SK-N-MC (cell line): ENCODE results near the gene NT5DC3.
"Not testable (repeated sequence)": the region's sequence is repeated elsewhere in the genome, so short reads cannot be mapped to it uniquely, and the experiment has no call there.

ENCODE experiments used
- DNase-seq: peaks from one replicate; pipeline ENCODE4 v3.0.0-alpha.2; 2011; ENCODE audit warnings: low read depth, low spot score
- H3K27ac ChIP-seq: fragments of 200-600 bp; sonication (generic); 2 replicates; pipeline ENCODE4 v1.5.1; 2016; ENCODE audit warnings: mixed run types
- H3K36me3 ChIP-seq: fragments of 200-600 bp; sonication (generic); 2 replicates; pipeline ENCODE4 v1.6.1; 2017; ENCODE audit warnings: antibody characterized with exemption, low read length, mixed read lengths; ENCODE audit not compliant: insufficient read depth
- H3K4me3 ChIP-seq: fragments of 200-600 bp; sonication (generic); 2 replicates; pipeline ENCODE4 v1.5.1; 2016
- H3K9ac ChIP-seq: fragments of 200-600 bp; sonication (generic); 2 replicates; pipeline ENCODE4 v1.8.0; 2017; ENCODE audit warnings: mixed run types, mixed read lengths; ENCODE audit not compliant: insufficient read length
- H3K9me3 ChIP-seq: fragments of 200-600 bp; sonication (generic); 2 replicates; pipeline ENCODE4 v1.6.1; 2017; ENCODE audit warnings: low read depth, mild to moderate bottlenecking, antibody characterized with exemption, low read length, moderate library complexity, mixed read lengths
- EZH2 ChIP-seq: fragments of 200-600 bp; sonication (generic); IDR thresholded peaks from one replicate; pipeline ENCODE4 v1.6.1; 2017; ENCODE audit warnings: antibody characterized with exemption
- FOXP2 ChIP-seq: optimal IDR thresholded peaks from 2 replicates; pipeline ENCODE3; 2011; ENCODE audit warnings: mild to moderate bottlenecking, moderate library complexity; ENCODE audit not compliant: insufficient read depth; ENCODE audit errors: extremely low read length, control extremely low read depth
- POLR2AphosphoS5 ChIP-seq: IDR thresholded peaks from 2 replicates; pipeline ENCODE4 v1.6.1; 2012; ENCODE audit warnings: mild to moderate bottlenecking, low read depth, low read length, borderline replicate concordance

Gene NT5DC3

DNA sequence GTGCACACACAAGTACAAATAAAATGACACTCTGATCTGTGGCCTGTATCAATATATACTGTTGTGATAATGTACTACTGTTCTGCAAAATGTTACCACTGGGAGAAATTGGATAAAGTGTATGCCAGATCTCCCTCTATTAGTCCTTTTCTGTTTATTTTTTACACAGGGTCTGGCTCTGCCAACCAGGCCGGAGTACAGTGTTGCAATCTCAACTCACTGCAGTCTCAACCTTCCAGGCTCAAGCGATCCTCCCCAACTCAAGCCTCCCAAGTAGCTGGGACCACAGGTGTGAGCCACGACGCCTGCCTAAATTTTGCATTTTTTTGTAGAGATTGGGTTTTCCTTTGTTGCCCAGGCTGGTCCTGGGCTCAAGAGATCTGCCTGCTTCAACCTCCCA, 1.9 kb downstream of the NT5DC3 start:
- no peak for DNase-seq
- Histone ChIP-seq H3K9ac (no peak overlapping the region), H3K27ac (no peak overlapping the region), H3K9me3 (no peaks in the 10 kb centered on the region), H3K4me3 (no peak overlapping the region), H3K36me3 (no peaks in the 10 kb centered on the region; the same call in 1 of the 2 replicates)
- TF ChIP-seq FOXP2 = no peak
- no peak for TF ChIP-seq POLR2AphosphoS5
- TF ChIP-seq EZH2 = no peak

DNA sequence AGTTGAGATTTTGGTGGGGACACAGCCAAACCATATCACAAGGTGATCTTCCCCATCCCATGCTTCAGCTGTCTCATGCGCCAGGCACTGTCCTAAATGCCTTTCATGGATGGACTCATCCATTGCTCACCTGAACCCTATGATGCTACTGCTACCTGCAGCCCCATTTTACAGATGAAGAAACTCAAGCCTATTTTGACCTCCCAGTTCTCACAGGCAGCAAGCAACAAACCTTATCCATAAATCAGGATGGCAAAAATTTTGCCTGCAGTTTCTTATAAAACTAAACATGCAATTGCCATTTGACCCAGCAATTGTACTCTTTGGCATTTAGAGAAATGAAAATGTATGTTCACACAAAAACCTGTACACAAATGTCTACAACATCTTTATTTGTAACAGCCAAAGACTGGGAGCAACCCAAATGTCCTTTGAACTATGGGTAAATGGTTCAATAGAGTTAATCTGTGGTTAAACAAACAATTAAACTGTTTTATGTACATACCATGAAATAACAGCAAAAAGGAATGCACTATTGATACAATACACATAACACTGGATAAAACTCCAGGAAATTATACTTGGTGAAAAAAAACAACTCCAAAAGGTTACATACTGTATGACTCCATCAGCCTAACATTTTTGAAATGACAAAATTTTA, 2.6 kb downstream of the NT5DC3 start:
- H3K36me3 ChIP-seq = no peaks in the 10 kb centered on the region; the same call in 1 of the 2 replicates
- H3K9me3 ChIP-seq = no peaks in the 10 kb centered on the region
- H3K27ac ChIP-seq = no peak overlapping the region
- no peak for TF ChIP-seq POLR2AphosphoS5
- TF ChIP-seq EZH2 = no peak
- TF ChIP-seq FOXP2 = no peak
- no peak overlapping the region for H3K4me3 ChIP-seq
- no peak for DNase-seq
- H3K9ac ChIP-seq = no peak overlapping the region

DNA sequence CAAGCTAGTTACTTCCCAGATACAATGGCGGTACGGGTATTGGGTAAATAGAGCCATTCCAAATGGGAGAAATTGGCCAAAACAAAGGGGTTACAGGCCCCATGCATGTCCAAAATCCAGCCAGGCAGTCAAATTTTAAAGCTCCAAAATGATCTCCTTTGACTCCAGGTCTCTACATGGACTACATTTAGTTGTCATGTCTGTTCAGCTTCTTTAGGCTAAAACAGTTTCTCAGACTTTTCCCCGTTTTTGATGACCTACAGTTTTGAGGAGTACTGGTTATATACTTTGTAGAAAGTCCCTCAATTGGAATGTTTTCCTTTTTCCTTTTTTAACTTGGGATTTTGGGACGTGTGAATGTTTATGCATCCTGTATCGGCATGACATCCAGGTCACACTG, 4.7 kb downstream of the NT5DC3 start:
- H3K27ac ChIP-seq = no peak overlapping the region
- H3K36me3 ChIP-seq = no peaks in the 10 kb centered on the region; the same call in 1 of the 2 replicates
- no peak for DNase-seq
- no peaks in the 10 kb centered on the region for H3K9me3 ChIP-seq
- H3K9ac ChIP-seq = no peak overlapping the region
- no peak for TF ChIP-seq EZH2
- TF ChIP-seq POLR2AphosphoS5 = no peak
- TF ChIP-seq FOXP2 = no peak
- no peak overlapping the region for H3K4me3 ChIP-seq

DNA sequence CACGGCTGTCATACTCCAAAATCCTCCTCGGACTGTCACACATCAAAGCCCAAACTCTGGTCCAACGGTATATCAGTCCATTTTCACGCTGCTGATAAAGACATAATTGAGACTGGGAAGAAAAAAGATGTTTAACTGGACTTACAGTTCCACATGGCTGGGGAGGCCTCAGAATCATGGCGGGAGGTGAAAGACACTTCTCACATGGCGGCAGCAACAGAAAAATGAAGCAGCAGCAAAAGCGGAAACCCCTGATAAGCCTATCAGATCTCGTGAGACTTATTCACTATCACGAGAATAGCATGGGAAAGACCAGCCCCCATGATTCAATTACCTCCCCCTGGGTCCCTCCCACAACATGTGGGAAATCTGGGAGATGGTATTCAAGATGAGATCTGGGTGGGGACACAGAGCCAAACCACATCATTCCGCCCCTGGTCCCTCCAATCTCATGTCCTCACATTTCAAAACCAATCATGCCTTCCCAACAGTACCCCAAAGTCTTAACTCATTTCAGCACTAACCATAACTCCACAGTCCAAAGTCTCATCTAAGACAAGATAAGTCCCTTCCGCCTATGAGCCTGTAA, 5.2 kb downstream of the NT5DC3 start:
- H3K4me3 ChIP-seq, H3K9me3 ChIP-seq, H3K9ac ChIP-seq, H3K36me3 ChIP-seq, DNase-seq, H3K27ac ChIP-seq: not testable (repeated sequence)

DNA sequence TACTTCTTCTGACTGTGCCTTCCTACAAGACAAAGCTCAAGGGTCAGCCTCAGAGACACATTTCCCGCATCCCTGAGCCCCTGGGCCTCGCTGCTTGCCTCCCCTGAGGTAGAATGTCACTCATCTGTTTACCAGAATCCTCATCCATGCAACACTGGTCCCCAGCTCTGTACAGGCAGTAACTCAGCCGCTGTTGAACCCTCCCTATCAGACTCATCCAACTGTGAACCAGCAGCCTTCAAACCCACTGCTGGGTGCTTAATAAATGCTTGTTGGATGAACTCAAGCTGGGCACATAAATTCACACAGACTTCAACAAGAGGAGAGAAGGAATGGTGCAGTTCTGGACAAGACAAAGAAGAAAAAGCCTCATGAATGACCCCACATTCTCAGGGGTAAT, 6.1 kb downstream of the NT5DC3 start:
- no peak overlapping the region for H3K4me3 ChIP-seq
- H3K27ac ChIP-seq = no peak overlapping the region
- DNase-seq = no peak
- H3K36me3 ChIP-seq = no peaks in the 10 kb centered on the region; the same call in 1 of the 2 replicates
- no peak overlapping the region for H3K9ac ChIP-seq
- H3K9me3 ChIP-seq = no peaks in the 10 kb centered on the region
- TF ChIP-seq EZH2 (no peak), POLR2AphosphoS5 (no peak), FOXP2 (no peak)

DNA sequence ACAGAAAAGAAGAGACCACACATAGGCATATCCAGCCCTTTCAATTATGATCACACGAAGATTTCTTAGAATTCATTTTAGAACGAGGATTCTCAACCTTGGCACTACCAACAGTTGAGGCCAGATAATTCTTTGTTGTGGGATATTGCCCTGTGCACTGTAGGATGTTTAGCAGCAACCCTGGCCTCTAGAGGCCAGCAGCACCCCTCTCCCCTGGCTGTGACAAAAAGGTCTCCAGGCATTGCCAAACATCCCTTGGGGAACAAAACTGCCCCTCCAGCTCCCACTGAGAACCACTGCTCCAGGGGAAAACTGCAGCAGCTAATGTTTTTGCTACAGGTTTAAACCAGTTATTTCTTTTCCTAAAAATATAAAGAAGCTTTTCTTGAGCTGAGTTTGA, 7.1 kb downstream of the NT5DC3 start:
- no peaks in the 10 kb centered on the region; the same call in 1 of the 2 replicates for H3K36me3 ChIP-seq
- peak overlapping the region; percentile 25 for H3K9ac ChIP-seq
- H3K4me3 ChIP-seq = no peak overlapping the region
- H3K9me3 ChIP-seq = no peaks in the 10 kb centered on the region
- TF ChIP-seq FOXP2 (no peak), EZH2 (no peak), POLR2AphosphoS5 (no peak)
- DNase-seq = no peak
- H3K27ac ChIP-seq = no peak overlapping the region

GRCh38 chr12:103833095-103833775, 7.8 kb downstream of the NT5DC3 start:
- no peak for DNase-seq
- H3K9ac ChIP-seq = no peak overlapping the region
- H3K4me3 ChIP-seq = no peak overlapping the region
- no peaks in the 10 kb centered on the region; the same call in 1 of the 2 replicates for H3K36me3 ChIP-seq
- no peak for TF ChIP-seq EZH2
- H3K9me3 ChIP-seq = no peaks in the 10 kb centered on the region
- H3K27ac ChIP-seq = no peak overlapping the region

GRCh38 chr12:103832048-103832997, 8.7 kb downstream of the NT5DC3 start:
- DNase-seq = no peak
- Histone ChIP-seq H3K4me3 (no peak overlapping the region), H3K9ac (no peak overlapping the region), H3K9me3 (no peaks in the 10 kb centered on the region), H3K27ac (no peak overlapping the region), H3K36me3 (no peaks in the 10 kb centered on the region; the same call in 1 of the 2 replicates)
- TF ChIP-seq POLR2AphosphoS5 = no peak
- TF ChIP-seq EZH2 = no peak
